ENCODE data around the gene SNX8.

The SNX8 gene

GRCh38 chr7:2258661-2259365, 55.4 kb downstream of the SNX8 start:
- DNase-seq = no peak

GRCh38 chr7:2257651-2258050, 56.6 kb downstream of the SNX8 start:
- DNase-seq = no peak

DNA sequence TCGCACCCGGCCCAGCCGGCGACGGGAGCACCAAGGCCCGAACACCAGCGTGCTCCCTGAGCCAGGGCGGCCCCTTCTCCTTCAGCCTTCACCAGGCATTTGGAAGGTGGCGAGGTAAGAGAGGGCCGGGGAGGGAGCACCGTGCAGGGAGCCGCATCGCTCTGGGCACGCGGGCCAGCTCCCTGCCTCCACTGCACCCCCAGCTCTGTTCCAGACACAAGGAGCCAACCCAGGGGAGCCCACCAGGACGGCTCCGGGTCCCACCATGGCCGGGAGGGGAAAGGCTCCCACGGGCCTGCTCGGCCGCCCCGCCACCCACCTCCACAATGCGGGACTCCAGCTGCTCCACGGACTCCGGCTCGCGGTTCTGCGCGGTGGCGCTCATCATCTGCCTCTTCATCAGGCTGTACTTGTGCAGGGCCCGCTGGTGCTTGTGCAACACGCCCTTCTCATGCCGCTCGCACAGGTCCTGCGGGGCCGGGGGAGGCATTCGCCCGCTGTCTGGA, 57.1 kb downstream of the SNX8 start:
- DNase-seq = no peak

DNA sequence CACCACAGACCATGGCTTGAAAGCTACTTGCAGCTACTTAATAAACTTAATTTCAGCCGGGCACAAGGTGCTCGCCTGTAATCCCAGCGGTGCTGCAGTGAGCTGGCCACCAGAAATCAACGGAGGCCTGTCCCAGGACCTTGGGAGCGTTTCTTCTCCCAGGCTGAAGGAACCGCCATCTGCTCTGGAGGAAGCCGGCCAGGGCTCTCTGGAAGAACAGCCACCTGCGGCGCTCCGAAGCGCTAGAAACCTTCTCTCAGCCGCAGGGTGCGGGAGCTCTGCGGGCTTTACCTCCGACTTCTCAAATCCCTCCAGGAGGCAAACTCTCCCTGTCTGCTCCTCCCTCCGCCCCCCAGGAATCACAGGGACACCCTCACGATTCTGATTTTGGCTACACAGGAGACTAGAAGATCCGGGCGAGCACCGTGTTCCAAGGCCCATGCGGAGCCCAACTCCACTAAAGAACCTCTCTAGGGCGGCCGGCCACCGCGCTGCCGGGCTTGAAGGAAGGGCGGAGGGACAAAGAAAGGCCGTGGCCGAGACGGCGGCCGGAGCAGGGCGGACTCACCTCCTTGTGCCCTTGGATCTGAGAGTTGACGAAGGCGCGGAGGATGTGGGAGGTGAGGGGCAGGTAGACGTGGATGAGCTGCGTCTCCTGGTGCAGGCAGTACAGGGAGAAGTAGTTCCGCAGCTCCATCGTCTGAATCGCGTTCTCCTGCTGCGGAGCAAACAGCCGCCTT, 57.8 kb downstream of the SNX8 start:
- DNase-seq = no peak

DNA sequence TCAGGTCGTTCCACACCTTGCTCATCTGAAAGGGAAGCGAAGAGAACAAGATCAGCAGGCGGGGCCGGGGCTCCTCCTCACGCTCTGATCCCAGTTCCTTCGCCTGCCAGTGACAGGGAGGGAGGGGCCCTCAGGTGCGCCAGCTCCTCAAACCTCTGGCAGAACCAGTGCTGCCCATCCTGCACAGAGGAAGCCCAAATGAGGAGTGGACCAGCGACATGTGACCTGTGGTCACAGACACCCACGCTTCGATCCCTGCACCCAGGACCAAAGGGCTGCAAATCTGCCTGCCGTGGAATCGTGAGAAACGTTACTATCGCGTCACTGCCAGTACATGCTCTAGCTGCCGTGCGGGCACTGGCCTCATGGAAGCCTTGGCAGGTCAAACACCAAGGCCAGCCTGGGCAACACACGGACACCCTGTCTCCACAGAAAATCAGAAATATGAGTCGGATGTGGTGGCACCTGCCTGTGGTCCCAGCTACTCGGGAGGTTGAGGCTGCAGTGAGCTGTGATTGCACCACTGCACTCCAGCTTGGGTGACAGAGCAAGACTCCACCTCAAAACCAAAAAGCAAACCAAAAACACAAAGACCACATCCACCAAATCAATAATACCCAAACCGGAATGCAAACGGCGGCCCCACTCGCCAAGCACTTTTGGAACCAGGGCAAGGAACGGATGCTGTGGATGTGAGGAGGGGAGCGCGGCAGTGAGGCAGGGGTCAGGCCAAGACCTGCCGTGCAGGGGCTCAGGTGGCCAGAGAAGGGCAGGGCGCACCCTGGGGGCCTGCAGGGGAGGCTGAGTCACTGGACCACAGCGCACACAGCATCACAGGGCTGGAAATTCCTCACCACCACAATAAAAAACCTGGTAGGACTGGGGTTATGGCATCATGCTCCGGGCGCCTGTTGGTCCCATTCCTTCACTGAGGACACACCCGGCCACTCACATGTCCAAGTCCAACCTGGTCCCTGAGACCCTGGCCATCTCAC, 58.8 kb downstream of the SNX8 start:
- DNase-seq = no peak

DNA sequence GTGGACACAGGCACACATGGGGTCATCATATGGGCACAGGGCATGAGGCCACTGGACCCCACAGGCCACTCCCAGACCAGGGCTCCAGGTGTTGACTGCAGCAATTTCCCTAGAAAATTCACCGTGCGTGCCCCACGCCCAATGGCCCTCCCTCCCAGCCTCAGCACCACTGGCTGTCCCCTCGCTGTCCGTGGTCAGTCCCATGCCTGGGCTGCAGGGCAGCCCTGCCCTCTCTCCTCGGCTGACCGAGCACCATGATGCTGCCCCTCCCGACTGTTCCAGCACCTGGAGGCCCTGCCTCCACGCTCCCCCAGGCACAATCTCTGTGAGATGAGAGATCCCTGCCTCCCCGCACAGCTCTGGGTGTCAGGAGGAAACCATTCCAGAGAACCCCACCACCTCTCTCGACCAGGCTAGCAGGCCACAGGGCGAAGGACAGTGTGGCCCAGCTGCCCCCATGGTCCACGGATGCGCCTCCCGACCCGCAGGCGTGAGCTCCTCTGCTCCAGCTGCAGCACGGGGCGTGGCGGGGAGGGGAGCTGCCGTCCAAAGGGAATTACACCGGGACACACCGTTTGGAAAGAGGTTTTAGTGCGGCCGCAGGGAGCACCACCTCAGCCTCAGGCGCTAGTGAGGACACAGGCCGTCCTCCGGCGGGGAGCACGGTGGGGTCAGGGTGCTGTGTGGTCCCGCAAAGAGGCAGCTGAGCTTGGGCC, 59.7 kb downstream of the SNX8 start:
- DNase-seq = no peak

DNA sequence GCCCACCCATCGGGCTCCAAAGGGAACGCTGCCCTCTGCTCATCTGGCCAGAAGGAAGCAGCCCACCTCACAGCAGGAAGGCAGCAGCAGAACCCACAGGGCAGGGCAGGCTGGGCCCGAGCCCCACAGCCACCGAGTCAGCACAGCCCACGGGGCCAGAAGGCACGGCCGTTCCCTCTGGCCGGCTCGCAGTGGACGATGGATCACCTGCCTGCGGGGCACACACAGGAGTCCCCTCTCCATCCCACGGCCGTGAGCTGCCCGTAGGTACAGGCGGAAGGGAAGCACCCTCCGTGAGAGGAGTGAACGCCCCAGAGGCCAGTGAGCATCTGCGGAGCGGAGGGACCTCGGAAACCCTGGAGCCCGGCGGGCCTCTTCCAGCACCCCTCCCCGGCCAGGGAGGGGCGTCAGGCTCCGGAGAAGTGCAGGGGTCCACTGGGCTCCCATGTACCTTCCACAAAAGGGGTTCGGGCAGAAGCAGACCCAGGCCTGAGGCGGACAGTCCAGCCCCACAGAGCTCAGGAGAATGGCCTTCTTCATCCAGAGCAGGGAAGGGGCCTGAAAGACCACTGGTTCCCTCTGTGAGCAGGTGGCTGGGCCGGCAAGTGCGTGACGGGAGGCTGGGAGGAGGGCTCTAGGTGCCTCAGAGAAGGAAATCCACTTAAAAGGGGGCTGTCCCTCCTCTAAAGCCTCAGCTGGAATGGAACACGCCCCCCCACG, 60.6 kb downstream of the SNX8 start:
- DNase-seq = no peak

DNA sequence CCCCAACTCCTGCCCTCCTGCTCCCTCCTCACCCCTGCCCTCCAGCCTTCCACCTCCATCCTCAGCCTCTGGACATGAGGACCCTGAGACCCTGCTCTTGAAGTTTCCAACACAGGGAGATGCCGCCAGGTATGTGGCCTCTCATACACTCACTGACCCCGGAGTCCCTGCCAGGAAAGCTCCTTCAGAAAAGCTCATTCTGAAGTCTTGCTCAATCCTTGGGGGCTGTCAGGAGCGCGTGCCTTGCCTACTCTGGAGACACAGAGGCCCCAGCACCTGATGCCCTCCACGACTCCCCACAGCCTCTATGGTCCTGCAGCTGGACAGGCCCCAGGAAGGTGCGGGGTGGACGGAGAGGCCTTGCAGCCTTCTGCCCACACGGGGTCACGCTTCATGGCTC, 61.2 kb downstream of the SNX8 start:
- no peak for DNase-seq

- DNase-seq = peak in 1 of 2 experiments; percentile 49
Observed at GRCh38 chr7:2251841-2252771, 62.1 kb downstream of the SNX8 start.

GRCh38 chr7:2251381-2251780, 62.9 kb downstream of the SNX8 start:
- no peak for DNase-seq

DNA sequence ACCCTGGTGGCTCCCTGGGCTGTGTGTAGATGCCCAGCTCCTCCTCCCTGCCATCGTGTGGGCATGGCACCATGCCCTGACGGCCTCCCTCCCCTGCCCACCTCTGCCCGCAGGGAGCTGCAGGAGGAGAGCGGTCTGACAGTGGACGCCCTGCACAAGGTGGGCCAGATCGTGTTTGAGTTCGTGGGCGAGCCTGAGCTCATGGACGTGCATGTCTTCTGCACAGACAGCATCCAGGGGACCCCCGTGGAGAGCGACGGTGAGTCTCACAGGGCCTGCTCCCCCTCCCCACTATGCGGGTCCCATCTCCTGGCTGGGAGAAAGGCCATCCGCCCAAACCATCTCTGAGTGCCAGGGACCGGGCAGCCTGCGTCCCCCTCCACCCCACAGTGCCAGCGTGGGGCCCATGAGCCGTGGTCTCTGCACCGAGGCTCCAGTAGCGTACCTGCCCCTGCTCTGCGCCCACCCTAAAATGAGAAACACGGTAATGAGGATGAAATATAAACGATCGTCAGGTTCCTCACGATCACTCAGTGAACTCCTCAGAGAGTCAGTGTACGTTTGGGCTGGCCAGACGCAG, 64.4 kb downstream of the SNX8 start:
- no peak for DNase-seq

GRCh38 chr7:2248984-2249694, 65.1 kb downstream of the SNX8 start:
- DNase-seq = no peak

DNA sequence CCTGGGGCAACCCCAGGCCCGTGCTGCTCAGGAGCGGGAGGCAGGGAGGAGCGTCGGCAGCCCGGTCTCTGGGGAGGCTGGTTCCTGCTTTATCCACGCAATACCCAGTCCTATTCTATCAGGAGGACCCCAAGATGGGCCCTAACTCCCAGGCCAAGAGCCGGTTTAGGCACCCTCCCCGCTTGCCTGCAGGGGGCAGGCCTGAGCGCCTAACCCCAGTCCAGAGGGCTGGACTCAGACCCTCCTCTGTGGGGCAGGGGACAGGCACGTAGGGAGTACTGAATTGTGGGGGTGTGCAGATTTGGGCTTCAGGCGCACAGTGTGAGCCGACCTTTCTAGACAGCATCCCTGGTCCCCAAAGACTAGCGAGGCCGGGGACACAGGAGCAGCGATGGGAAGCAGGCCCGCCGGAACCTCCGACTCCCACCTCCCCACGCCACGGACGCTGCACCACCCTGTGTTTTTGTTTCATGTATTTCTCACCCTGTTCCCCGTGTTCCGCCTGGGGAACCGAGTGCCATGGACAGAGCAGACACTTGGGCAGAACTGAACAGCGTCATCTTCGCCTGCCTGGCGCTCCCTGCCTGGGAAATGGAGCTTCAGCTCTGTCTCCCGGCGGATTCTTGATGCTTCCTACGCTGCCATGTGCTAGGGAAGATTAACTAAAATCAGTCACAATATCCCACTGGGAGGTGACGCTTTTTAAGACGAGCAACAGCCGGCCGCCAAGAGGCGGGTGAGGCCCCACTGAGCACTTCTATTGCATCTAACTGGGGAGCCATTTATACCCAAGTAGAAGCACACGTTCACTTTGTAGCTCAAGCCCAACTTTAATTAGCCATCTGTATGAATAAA, 66.9 kb downstream of the SNX8 start:
- peak in 1 of 2 experiments; percentile 8 for DNase-seq

DNA sequence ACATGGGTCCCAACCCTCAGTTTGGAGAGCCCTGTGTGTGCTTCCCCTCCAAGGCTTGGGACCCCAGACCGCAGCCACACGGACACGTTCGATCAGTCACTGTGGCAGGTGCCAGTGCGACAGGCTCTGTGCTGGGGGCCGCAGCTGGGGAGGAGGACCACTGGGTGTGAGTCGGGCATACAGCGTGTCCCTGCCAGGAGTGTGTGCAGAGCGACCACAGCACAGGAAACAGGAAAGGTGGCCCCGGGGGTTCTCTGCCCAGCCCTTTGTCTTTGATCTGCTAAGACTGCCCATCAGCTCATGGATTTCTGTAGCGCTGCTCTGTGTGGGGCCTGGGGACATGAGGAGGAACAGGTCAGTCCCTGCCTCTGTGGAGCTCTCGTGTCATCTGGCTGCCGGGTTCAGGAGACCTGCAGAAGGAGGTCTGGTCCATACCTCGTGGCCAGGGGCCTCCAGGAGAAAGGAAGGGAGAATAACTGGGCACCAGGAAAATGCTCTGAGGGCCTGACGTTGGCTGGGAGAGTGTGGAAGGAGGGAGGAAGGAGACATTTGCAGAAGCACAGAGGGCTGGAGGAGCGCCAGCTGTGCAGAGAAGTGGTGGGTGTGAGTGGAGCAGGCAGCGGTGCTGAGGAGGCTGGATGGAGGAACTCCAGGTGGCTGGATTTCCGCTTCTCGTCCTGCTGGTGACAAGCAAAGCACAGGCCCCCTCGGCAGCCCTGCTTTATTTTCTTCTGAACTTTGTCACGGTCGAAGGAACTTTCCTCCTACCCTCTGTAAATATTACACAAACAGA, 68.2 kb downstream of the SNX8 start:
- DNase-seq = peak in 1 of 2 experiments; percentile 6

- DNase-seq = no peak
Observed at GRCh38 chr7:2244404-2244995, 69.7 kb downstream of the SNX8 start.

GRCh38 chr7:2243458-2243857, 70.8 kb downstream of the SNX8 start:
- DNase-seq = no peak
